Measurements from ENCODE around the gene NAA80. TPM values are rescaled to one million over a fixed set of nuclear protein-coding genes. Genes with fewer than 3 reads are reported as not detected.
A peak's percentile ranks its signal among the peaks of the same experiment; 100 is the strongest.

The NAA80 gene
- total RNA-seq, 1 experiment from 2014 or later = 6.0 TPM

- Histone ChIP-seq H2AFZ (ENCODE audit: low read length) (no peak overlapping the region), H3K4me2 (ENCODE audit: insufficient read depth, insufficient read length, low read length) (no peak overlapping the region), H2BK15ac (ENCODE audit: low read depth, low read length) (no peak overlapping the region), H3K79me2 (ENCODE audit: insufficient read depth, low read length) (no peaks in the 10 kb centered on the region), H3K9me3 (ENCODE audit: control insufficient read depth, low read depth, low read length) (no peaks in the 10 kb centered on the region), H3K14ac (ENCODE audit: insufficient read depth, low read length) (no peak overlapping the region), H4K8ac (replicated peaks; ENCODE audit: insufficient read length, low read depth, low read length) (no peak overlapping the region), H2AK5ac (ENCODE audit: insufficient read length, low read length) (no peak overlapping the region), H2BK12ac (ENCODE audit: insufficient read length, low read depth, low read length) (no peak overlapping the region), H3K79me1 (ENCODE audit: insufficient read depth, low read depth, low read length, poor library complexity, severe bottlenecking) (no peaks in the 10 kb centered on the region), H3K9ac (ENCODE audit: extremely low read depth, insufficient read length, low read length) (no peak overlapping the region), H3K27ac (ENCODE audit: insufficient read length, low read depth, low read length) (no peak overlapping the region), H2BK120ac (ENCODE audit: low read depth, low read length, poor library complexity, severe bottlenecking) (no peak overlapping the region), H3K4ac (ENCODE audit: low read depth, low read length) (no peak overlapping the region), H3K56ac (ENCODE audit: insufficient read length, low read depth, low read length) (no peak overlapping the region), H3K18ac (ENCODE audit: insufficient read length, low read depth, low read length) (no peak overlapping the region), H3K4me1 (ENCODE audit: insufficient read depth, low read length) (peaks cover 2% of the 10 kb centered on the region; the same call in 1 of the 2 replicates), H2BK5ac (ENCODE audit: insufficient read length, low read length) (no peak overlapping the region), H3K23ac (ENCODE audit: insufficient read length, low read depth, low read length) (no peak overlapping the region), H4K20me1 (ENCODE audit: control insufficient read depth, insufficient read depth, insufficient read length) (no peaks in the 10 kb centered on the region), H3T11ph (ENCODE audit: low read length) (no peak overlapping the region), H3K23me2 (ENCODE audit: insufficient read length, low read depth, low read length, poor library complexity, severe bottlenecking) (peaks cover 4% of the 10 kb centered on the region), H2BK20ac (ENCODE audit: low read depth, low read length, poor library complexity, severe bottlenecking) (no peak overlapping the region), H4K91ac (ENCODE audit: insufficient read length, low read depth, low read length) (no peak overlapping the region), H3K27me3 (ENCODE audit: insufficient read depth, low read length) (peaks cover 16% of the 10 kb centered on the region; the same call in 1 of the 2 replicates), H4K5ac (ENCODE audit: insufficient read length, low read depth, low read length) (no peak overlapping the region)
- Mint-ChIP-seq H3K4me1 (peaks cover 46 to 65% of the 10 kb centered on the region in 2 experiments), H3K27ac (peak overlapping the region in 1 of 3 experiments; percentile 87; a peak in 1 of 7 replicates), H3K27me3 (ENCODE audit: low read depth) (peaks cover 25% of the 10 kb centered on the region), H3K9me3 (no peaks in the 10 kb centered on the region; a peak in 1 of 5 replicates), H3K36me3 (ENCODE audit: insufficient read depth in 1 of 3, low read depth in 3 of 3) (no peaks in the 10 kb centered on the region; a peak in 1 of 7 replicates), H3K4me3 (no peak overlapping the region; a peak in 1 of 5 replicates)
- DNase-seq = no peak
- TF ChIP-seq CTCF (conservative IDR thresholded peaks at IDR 0.05) = no peak
- no CpG with 5 or more reads among the region's 8 CpGs for WGBS (ENCODE audit: extremely low coverage, insufficient read length, low lambda C conversion rate)
Measured at GRCh38 chr3:50269977-50270413, 29.2 kb downstream of the NAA80 start.

All from H9 (cell line).